Stimulated activated CD4-positive, alpha-beta T cell treated with anti-CD3 and anti-CD28 coated beads, Interleukin-12 subunit alpha, Interleukin-12 subunit beta, amount 100 ng/mL, for 24 hours (primary cell): ENCODE measurements around the gene DNAI1.
"Not testable (repeated sequence)": the region's sequence is repeated elsewhere in the genome, so short reads cannot be mapped to it uniquely, and the experiment has no call there.

Experiments
- DNase-seq, 2 experiments: peaks; one replicate each; pipeline ENCODE4 v3.0.0-alpha.2; 2020; ENCODE audit warnings: low read depth in 2 of 2

Gene DNAI1

GRCh38 chr9:34458013-34458958 is at the start of gene DNAI1, which contains the start of gene FAM219A:
Gene DNAI1 (plus strand): TSS chr9:34458805. CDS start chr9:34459006, 201 bp downstream.
Gene FAM219A (minus strand): TSS chr9:34458570. CDS start chr9:34458263, 307 bp downstream.
- peak; percentile 97 to 98 for DNase-seq

GRCh38 chr9:34409154-34409553 is 49.5 kb upstream of the DNAI1 start:
- no peak for DNase-seq

- DNase-seq = no peak
Measured at GRCh38 chr9:34412336-34412735, 46.3 kb upstream of the DNAI1 start.

- DNase-seq = no peak
Measured at GRCh38 chr9:34413231-34413852, 45.3 kb upstream of the DNAI1 start.

GRCh38 chr9:34417734-34418133 is 40.9 kb upstream of the DNAI1 start:
- DNase-seq = no peak

GRCh38 chr9:34419716-34420504 is 38.7 kb upstream of the DNAI1 start:
- DNase-seq = no peak

GRCh38 chr9:34426347-34427074 is 32.1 kb upstream of the DNAI1 start:
- no peak for DNase-seq

- no peak for DNase-seq
Measured at GRCh38 chr9:34428325-34428958, 30.2 kb upstream of the DNAI1 start.

- DNase-seq = no peak
Measured at GRCh38 chr9:34430843-34431437, 27.7 kb upstream of the DNAI1 start.

- DNase-seq = no peak
Measured at GRCh38 chr9:34431667-34432066, 26.9 kb upstream of the DNAI1 start.

GRCh38 chr9:34437006-34437925 is 21.3 kb upstream of the DNAI1 start:
- peak; percentile 24 to 52 for DNase-seq

- DNase-seq = not testable (repeated sequence)
Measured at GRCh38 chr9:34437926-34438307, 20.7 kb upstream of the DNAI1 start.

GRCh38 chr9:34438465-34438864 is 20.1 kb upstream of the DNAI1 start:
- not testable (repeated sequence) for DNase-seq

- no peak for DNase-seq
Measured at GRCh38 chr9:34440017-34440416, 18.6 kb upstream of the DNAI1 start.

- no peak for DNase-seq
Measured at GRCh38 chr9:34442770-34443169, 15.8 kb upstream of the DNAI1 start.

- no peak for DNase-seq
Measured at GRCh38 chr9:34443533-34443932, 15.1 kb upstream of the DNAI1 start.

GRCh38 chr9:34443976-34444375 is 14.6 kb upstream of the DNAI1 start:
- DNase-seq = no peak

GRCh38 chr9:34446468-34446891 is 12.1 kb upstream of the DNAI1 start:
- no peak for DNase-seq

GRCh38 chr9:34446951-34447350 is 11.7 kb upstream of the DNAI1 start:
- DNase-seq = no peak
